HCT116 (cell line): Measurements from ENCODE around the gene FNIP2. TPM values are rescaled to one million over a fixed set of nuclear protein-coding genes. Genes with fewer than 3 reads are reported as not detected.

Source experiments
- ATAC-seq: fragments of 200-7000 bp; cut with Tn5 transposase; 2 replicates; pipeline ENCODE4 v1.9.1; 2020; ENCODE audit warnings: mild to moderate bottlenecking, moderate library complexity
- BruUV-seq: library from RNA; stranded (reverse); fragments of 400-500 nt; replicated peaks from 2 replicates; lab custom pipeline; 2021; lab: Mats Ljungman, UMichigan
- CTCF ChIA-PET: fragments of 300-600 bp; sonication (Branson Sonifier 250); formaldehyde crosslinking; loops from one replicate; lab custom pipeline; 2021; ENCODE audit warnings: antibody characterized with exemption; lab: Charles Lee
- POLR2A ChIA-PET: fragments of 300-600, 350-600 bp; sonication (Branson Sonifier 250); formaldehyde crosslinking; loops from one replicate; lab custom pipeline; 2021; ENCODE audit warnings: antibody characterized with exemption; lab: Charles Lee
- RAD21 ChIA-PET, 2 experiments: fragments of 300-600 bp; sonication (Branson Sonifier 250); formaldehyde crosslinking; loops; one replicate each; lab custom pipeline; 2023; ENCODE audit warnings: low total read pairs in 2 of 2; ENCODE audit not compliant: uncharacterized antibody in 2 of 2, unreplicated experiment in 2 of 2, low non-redundant PET in 1 of 2; lab: Charles Lee
- DNase-seq: peaks from one replicate; pipeline ENCODE4 v3.0.0-alpha.2; 2010; ENCODE audit warnings: low read depth, low spot score
- H2AFZ ChIP-seq: fragments of 200-600 bp; shearing (Covaris generic), sonication (generic); 2 replicates; pipeline ENCODE4 v1.6.1; 2017; ENCODE audit warnings: low read depth, mixed run types, mixed read lengths, antibody characterized with exemption, low read length; ENCODE audit not compliant: poor library complexity, severe bottlenecking
- H3K27ac ChIP-seq: 2 replicates; pipeline ENCODE4 v1.5.1; 2012; ENCODE audit warnings: low read depth, low read length
- H3K27me3 ChIP-seq: fragments of 200-600 bp; sonication (generic); 2 replicates; pipeline ENCODE4 v1.6.1; 2016; ENCODE audit warnings: mixed run types, low read length, mixed read lengths; ENCODE audit not compliant: insufficient read depth
- H3K36me3 ChIP-seq, 2 experiments: fragments of 200-500 bp in 1 of 2; fragments of 200-600 bp in 1 of 2; sonication (Bioruptor generic) in 1 of 2; sonication (generic) in 1 of 2; 2 replicates each; pipeline versions ENCODE4 v1.5.1 to v1.6.1; 2014 to 2016; ENCODE audit warnings: low read length in 2 of 2, inconsistent platforms in 1 of 2, mixed read lengths in 1 of 2, mixed run types in 1 of 2; ENCODE audit not compliant: insufficient read depth in 2 of 2, control insufficient read depth in 1 of 2
- H3K4me1 ChIP-seq, 2 experiments: fragments of 200-600 bp in 1 of 2; sonication (generic) in 1 of 2; 2 replicates each; pipeline versions ENCODE4 v1.5.1 to v1.6.1; 2012 to 2017; ENCODE audit warnings: low read length in 2 of 2, inconsistent platforms in 1 of 2, mild to moderate bottlenecking in 1 of 2, mixed read lengths in 1 of 2, mixed run types in 1 of 2, moderate library complexity in 1 of 2; ENCODE audit not compliant: insufficient read depth in 2 of 2, control insufficient read depth in 1 of 2
- H3K4me2 ChIP-seq: fragments of 200-600 bp; sonication (generic); 2 replicates; pipeline ENCODE4 v1.6.1; 2017; ENCODE audit warnings: mixed run types, low read length, mixed read lengths
- H3K4me3 ChIP-seq, 2 experiments: fragments of 200-600 bp in 1 of 2; sonication (generic) in 1 of 2; replicated peaks in 1 of 2; 2 replicates each; pipeline ENCODE4 v1.5.1; 2011 to 2016; ENCODE audit warnings: low read length in 2 of 2, control low read depth in 1 of 2, low read depth in 1 of 2, mild to moderate bottlenecking in 1 of 2, mixed read lengths in 1 of 2, mixed run types in 1 of 2
- H3K79me2 ChIP-seq: fragments of 200-600 bp; sonication (generic); 2 replicates; pipeline ENCODE4 v1.6.1; 2017; ENCODE audit warnings: mild to moderate bottlenecking, mixed run types, low read length, moderate library complexity, mixed read lengths; ENCODE audit not compliant: insufficient read depth
- H3K9ac ChIP-seq: fragments of 200-600 bp; sonication (generic); 2 replicates; pipeline ENCODE4 v1.6.1; 2016; ENCODE audit warnings: low read length, mixed read lengths
- H3K9me2 ChIP-seq: fragments of 200-600 bp; sonication (generic), shearing (Covaris generic); 2 replicates; pipeline ENCODE4 v1.6.1; 2017; ENCODE audit warnings: mixed run types, mild to moderate bottlenecking, moderate library complexity; ENCODE audit not compliant: insufficient read depth
- H3K9me3 ChIP-seq, 2 experiments: fragments of 200-500 bp in 1 of 2; fragments of 200-600 bp in 1 of 2; sonication (Bioruptor generic) in 1 of 2; sonication (generic) in 1 of 2; 2 replicates each; pipeline ENCODE4 v1.6.1; 2014 to 2017; ENCODE audit warnings: low read length in 2 of 2, mixed read lengths in 2 of 2, inconsistent platforms in 1 of 2, low read depth in 1 of 2, mild to moderate bottlenecking in 1 of 2, mixed run types in 1 of 2, moderate library complexity in 1 of 2; ENCODE audit not compliant: control insufficient read depth in 1 of 2, insufficient read depth in 1 of 2
- H4K20me1 ChIP-seq: fragments of 200-600 bp; sonication (generic), shearing (Covaris generic); 2 replicates; pipeline ENCODE4 v1.6.1; 2017; ENCODE audit warnings: mixed run types, mild to moderate bottlenecking, moderate library complexity; ENCODE audit not compliant: insufficient read depth
- CBX3 ChIP-seq: IDR thresholded peaks from 2 replicates; pipeline ENCODE4 v1.6.1; 2012; ENCODE audit warnings: low read depth
- CEBPB ChIP-seq: IDR thresholded peaks from 2 replicates; pipeline ENCODE4 v1.6.1; 2012; ENCODE audit warnings: low read depth
- ELF1 ChIP-seq: IDR thresholded peaks from 2 replicates; pipeline ENCODE4 v1.6.1; 2012; ENCODE audit warnings: low read depth, borderline replicate concordance
- EZH2phosphoT487 ChIP-seq: fragments of 200-600 bp; IDR thresholded peaks from 2 replicates; pipeline ENCODE4 v1.6.1; 2018; ENCODE audit warnings: antibody characterized with exemption, borderline replicate concordance
- POLR2AphosphoS5 ChIP-seq: IDR thresholded peaks from 2 replicates; pipeline ENCODE4 v1.6.1; 2011; ENCODE audit warnings: mild to moderate bottlenecking, low read depth, low read length, moderate library complexity
- RAD21 ChIP-seq: IDR thresholded peaks from 2 replicates; pipeline ENCODE4 v1.6.1; 2012; ENCODE audit warnings: low read depth, mild to moderate bottlenecking
- REST ChIP-seq: IDR thresholded peaks from 2 replicates; pipeline ENCODE4 v1.6.1; 2012; ENCODE audit warnings: low read depth
- SP1 ChIP-seq: IDR thresholded peaks from 2 replicates; pipeline ENCODE4 v1.6.1; 2012; ENCODE audit warnings: low read depth
- SRF ChIP-seq: IDR thresholded peaks from 2 replicates; pipeline ENCODE4 v1.6.1; 2012; ENCODE audit warnings: low read depth
- ZNF274 ChIP-seq: fragments of 200-500 bp; sonication (Bioruptor generic); IDR thresholded peaks from 2 replicates; pipeline ENCODE4 v1.6.1; 2014; ENCODE audit warnings: mild to moderate bottlenecking, low read depth, low read length, inconsistent platforms
- intact Hi-C: fragments of 100-400 bp; cut with micrococcal nuclease; formaldehyde crosslinking; loops from 2 replicates; pipeline ENCODE4 v1.10.0; 2022
- total RNA-seq: library from RNA; stranded (reverse); gene quantifications from one replicate; pipeline ENCODE4 v1.2.1, GENCODE V29; 2021; ENCODE audit not compliant: unreplicated experiment
- TF ChIP-seq, protein P1 (sequence below), 3 experiments: fragments of 200-600 bp in 1 of 3; sonication (generic) in 1 of 3; IDR thresholded peaks in 2 of 3; conservative IDR thresholded peaks in 1 of 3; 2 replicates each; pipeline ENCODE4 v1.5.1; 2012 to 2017; ENCODE audit warnings: low read depth in 2 of 3, low read length in 2 of 3, antibody characterized with exemption in 1 of 3, borderline replicate concordance in 1 of 3, control low read depth in 1 of 3, mild to moderate bottlenecking in 1 of 3, mixed read lengths in 1 of 3, mixed run types in 1 of 3, moderate library complexity in 1 of 3; ENCODE audit not compliant: insufficient read depth in 1 of 3
- TF ChIP-seq, protein P2 (sequence below): IDR thresholded peaks from 2 replicates; pipeline ENCODE4 v1.6.1; 2011; ENCODE audit warnings: mild to moderate bottlenecking, low read length, moderate library complexity; ENCODE audit not compliant: insufficient replicate concordance; ENCODE audit errors: extremely low read depth
- TF ChIP-seq, protein P3 (sequence below): IDR thresholded peaks from 2 replicates; pipeline ENCODE4 v1.6.1; 2012

The FNIP2 gene
- total RNA-seq, 1 experiment from 2014 or later = 4.8 TPM

DNA sequence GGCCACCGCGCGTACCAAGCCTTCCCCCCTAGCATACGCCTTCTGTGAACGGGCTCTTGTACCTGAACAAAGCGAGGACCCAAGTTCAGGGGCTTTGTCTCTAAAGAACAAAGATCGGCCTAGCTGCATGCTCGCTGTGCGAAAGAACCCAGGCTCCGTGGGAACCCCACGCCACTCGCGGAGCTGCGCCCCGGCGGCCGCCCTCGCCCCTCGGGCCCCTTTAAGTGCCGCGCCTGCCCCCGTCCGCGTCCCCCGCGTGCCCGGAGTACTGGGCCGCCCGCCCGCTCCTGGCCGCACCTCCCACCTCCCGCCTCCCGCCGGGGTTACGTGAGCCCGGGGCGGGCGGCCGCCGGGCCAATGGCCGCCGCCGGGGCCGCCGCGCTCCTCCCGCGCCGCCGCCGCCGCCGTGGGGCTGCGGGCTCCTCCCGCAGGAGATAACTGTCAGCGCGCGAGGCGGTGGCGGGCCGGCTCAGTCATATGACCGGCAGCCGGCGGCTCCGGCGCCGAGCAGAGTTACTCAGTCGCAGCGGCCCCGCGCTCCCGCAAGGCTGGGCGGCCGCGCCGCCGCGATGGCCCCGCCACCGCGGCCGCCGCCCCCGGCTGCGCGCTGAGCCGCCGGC, at the start of gene FNIP2 (continued):
- TF ChIP-seq, protein P1, sequence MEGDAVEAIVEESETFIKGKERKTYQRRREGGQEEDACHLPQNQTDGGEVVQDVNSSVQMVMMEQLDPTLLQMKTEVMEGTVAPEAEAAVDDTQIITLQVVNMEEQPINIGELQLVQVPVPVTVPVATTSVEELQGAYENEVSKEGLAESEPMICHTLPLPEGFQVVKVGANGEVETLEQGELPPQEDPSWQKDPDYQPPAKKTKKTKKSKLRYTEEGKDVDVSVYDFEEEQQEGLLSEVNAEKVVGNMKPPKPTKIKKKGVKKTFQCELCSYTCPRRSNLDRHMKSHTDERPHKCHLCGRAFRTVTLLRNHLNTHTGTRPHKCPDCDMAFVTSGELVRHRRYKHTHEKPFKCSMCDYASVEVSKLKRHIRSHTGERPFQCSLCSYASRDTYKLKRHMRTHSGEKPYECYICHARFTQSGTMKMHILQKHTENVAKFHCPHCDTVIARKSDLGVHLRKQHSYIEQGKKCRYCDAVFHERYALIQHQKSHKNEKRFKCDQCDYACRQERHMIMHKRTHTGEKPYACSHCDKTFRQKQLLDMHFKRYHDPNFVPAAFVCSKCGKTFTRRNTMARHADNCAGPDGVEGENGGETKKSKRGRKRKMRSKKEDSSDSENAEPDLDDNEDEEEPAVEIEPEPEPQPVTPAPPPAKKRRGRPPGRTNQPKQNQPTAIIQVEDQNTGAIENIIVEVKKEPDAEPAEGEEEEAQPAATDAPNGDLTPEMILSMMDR (IDR thresholded peaks at IDR 0.05 in 2 of 3, conservative IDR thresholded peaks at IDR 0.05 in 1 of 3; ENCODE audit: borderline replicate concordance in 1 of 3, insufficient read depth in 1 of 3, low read depth in 2 of 3, low read length in 2 of 3) = no peak
- no peak for TF ChIP-seq ELF1

DNA sequence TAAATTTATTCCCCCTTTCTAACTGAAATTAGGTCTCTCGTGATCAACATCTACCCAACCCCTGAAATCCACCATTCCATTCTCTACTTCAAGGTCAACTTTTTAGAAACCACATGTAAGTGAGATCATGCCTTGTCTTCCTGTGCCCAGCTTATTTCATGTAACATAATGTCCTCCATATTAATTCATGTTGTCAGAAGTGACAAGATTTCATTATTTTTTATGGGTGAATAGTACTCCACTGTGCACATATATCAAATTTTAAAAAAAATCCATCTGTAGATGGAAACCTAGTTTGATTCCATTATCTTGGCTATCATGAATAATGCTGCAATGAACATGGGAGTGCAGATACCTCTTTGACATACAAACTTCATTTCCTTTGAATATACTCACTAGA, 47.1 kb upstream of the FNIP2 start:
- Histone ChIP-seq H2AFZ (no peak overlapping the region), H3K9me2 (no peaks in the 10 kb centered on the region), H3K79me2 (peaks cover 54% of the 10 kb centered on the region), H3K4me2 (peak overlapping the region; percentile 98), H3K9ac (peak overlapping the region; percentile 84), H3K36me3 (peaks cover 25 to 29% of the 10 kb centered on the region in 2 experiments; a peak in 3 of 4 replicates), H3K9me3 (no peaks in the 10 kb centered on the region), H3K27me3 (no peaks in the 10 kb centered on the region), H3K27ac (no peak overlapping the region), H3K4me1 (peaks cover 2 to 21% of the 10 kb centered on the region in 2 experiments; a peak in 2 of 4 replicates), H4K20me1 (no peaks in the 10 kb centered on the region), H3K4me3 (peak overlapping the region; percentile 80 to 88)
- TF ChIP-seq CBX3 (no peak), RAD21 (no peak), CEBPB (no peak), REST (no peak), EZH2phosphoT487 (no peak), ELF1 (no peak), SP1 (no peak), POLR2AphosphoS5 (no peak), ZNF274 (no peak), SRF (no peak)
- TF ChIP-seq, protein P2, sequence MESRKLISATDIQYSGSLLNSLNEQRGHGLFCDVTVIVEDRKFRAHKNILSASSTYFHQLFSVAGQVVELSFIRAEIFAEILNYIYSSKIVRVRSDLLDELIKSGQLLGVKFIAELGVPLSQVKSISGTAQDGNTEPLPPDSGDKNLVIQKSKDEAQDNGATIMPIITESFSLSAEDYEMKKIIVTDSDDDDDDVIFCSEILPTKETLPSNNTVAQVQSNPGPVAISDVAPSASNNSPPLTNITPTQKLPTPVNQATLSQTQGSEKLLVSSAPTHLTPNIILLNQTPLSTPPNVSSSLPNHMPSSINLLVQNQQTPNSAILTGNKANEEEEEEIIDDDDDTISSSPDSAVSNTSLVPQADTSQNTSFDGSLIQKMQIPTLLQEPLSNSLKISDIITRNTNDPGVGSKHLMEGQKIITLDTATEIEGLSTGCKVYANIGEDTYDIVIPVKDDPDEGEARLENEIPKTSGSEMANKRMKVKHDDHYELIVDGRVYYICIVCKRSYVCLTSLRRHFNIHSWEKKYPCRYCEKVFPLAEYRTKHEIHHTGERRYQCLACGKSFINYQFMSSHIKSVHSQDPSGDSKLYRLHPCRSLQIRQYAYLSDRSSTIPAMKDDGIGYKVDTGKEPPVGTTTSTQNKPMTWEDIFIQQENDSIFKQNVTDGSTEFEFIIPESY = no peak
- TF ChIP-seq, protein P3, sequence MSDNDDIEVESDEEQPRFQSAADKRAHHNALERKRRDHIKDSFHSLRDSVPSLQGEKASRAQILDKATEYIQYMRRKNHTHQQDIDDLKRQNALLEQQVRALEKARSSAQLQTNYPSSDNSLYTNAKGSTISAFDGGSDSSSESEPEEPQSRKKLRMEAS = no peak
- POLR2A ChIA-PET = no interaction called here
- RAD21 ChIA-PET = no interaction called here
- DNase-seq (no peak), ATAC-seq (no peak)
- CTCF ChIA-PET = no interaction called here
- intact Hi-C loops = loop anchor here (5.0 kb wide), 1 partner anchor 49 kb away; the partner anchor contains the start of genes C4orf46 and ETFDH
- BruUV-seq = TSS peak; percentile 40
